Neural progenitor cell (in vitro differentiated cells): ENCODE results near the gene CD55. TPM values are rescaled to one million over a fixed set of nuclear protein-coding genes. Genes with fewer than 3 reads are reported as not detected.

ENCODE experiments used
- DNase-seq: peaks from one replicate; pipeline ENCODE4 v3.0.0-alpha.2; 2016; ENCODE audit warnings: low spot score
- H2AFZ ChIP-seq: fragments of 200-600 bp; sonication (generic); replicated peaks from 2 replicates; pipeline ENCODE4 v1.6.1; 2016; ENCODE audit warnings: antibody characterized with exemption
- H3F3A ChIP-seq: fragments of 200-600 bp; sonication (generic); 2 replicates; pipeline ENCODE4 v1.6.1; 2016; ENCODE audit warnings: antibody characterized with exemption, low read depth
- H3K27ac ChIP-seq: fragments of 200-600 bp; sonication (generic); 2 replicates; pipeline ENCODE4 v1.5.1; 2016; ENCODE audit warnings: mild to moderate bottlenecking
- H3K27me3 ChIP-seq: fragments of 200-600 bp; sonication (generic); 2 replicates; pipeline ENCODE4 v1.6.1; 2016; ENCODE audit warnings: mild to moderate bottlenecking, moderate library complexity
- H3K36me3 ChIP-seq: fragments of 200-600 bp; sonication (generic); 2 replicates; pipeline ENCODE4 v1.5.1; 2016
- H3K4me1 ChIP-seq: fragments of 200-600 bp; sonication (generic); 2 replicates; pipeline ENCODE4 v1.6.1; 2016; ENCODE audit warnings: mixed run types
- H3K4me2 ChIP-seq: fragments of 200-600 bp; sonication (generic); 2 replicates; pipeline ENCODE4 v1.6.1; 2016
- H3K4me3 ChIP-seq: fragments of 200-600 bp; sonication (generic); 2 replicates; pipeline ENCODE4 v1.5.1; 2016
- H3K79me2 ChIP-seq: fragments of 200-600 bp; sonication (generic); 2 replicates; pipeline ENCODE4 v1.6.1; 2016; ENCODE audit warnings: low read depth
- H3K9ac ChIP-seq: fragments of 200-600 bp; sonication (generic); 2 replicates; pipeline ENCODE4 v1.6.1; 2016
- H3K9me3 ChIP-seq: fragments of 200-600 bp; sonication (generic); 2 replicates; pipeline ENCODE4 v1.5.1; 2016; ENCODE audit warnings: low read depth
- H4K20me1 ChIP-seq: fragments of 200-600 bp; sonication (generic); 2 replicates; pipeline ENCODE4 v1.6.1; 2016; ENCODE audit warnings: low read depth
- H3K27ac Mint-ChIP-seq: 3 replicates; pipeline ENCODE4 v1.8.0; 2021; ENCODE audit warnings: mixed read lengths
- H3K27me3 Mint-ChIP-seq: 2 replicates; pipeline ENCODE4 v1.8.0; 2022; ENCODE audit warnings: low read depth, mild to moderate bottlenecking, inconsistent platforms, moderate library complexity, mixed read lengths; ENCODE audit not compliant: insufficient read depth
- H3K36me3 Mint-ChIP-seq: 3 replicates; pipeline ENCODE4 v1.8.0; 2021; ENCODE audit warnings: mixed read lengths
- H3K4me1 Mint-ChIP-seq: 3 replicates; pipeline ENCODE4 v1.8.0; 2021; ENCODE audit warnings: mixed read lengths
- H3K4me3 Mint-ChIP-seq: 3 replicates; pipeline ENCODE4 v1.8.0; 2021; ENCODE audit warnings: mild to moderate bottlenecking, moderate library complexity, mixed read lengths
- H3K9me3 Mint-ChIP-seq: 3 replicates; pipeline ENCODE4 v1.8.0; 2020; ENCODE audit warnings: mixed read lengths
- EZH2 ChIP-seq: fragments of 200-600 bp; sonication (generic); IDR thresholded peaks from 2 replicates; pipeline ENCODE4 v1.6.1; 2017; ENCODE audit warnings: antibody characterized with exemption, mild to moderate bottlenecking, moderate library complexity
- EZH2phosphoT487 ChIP-seq: fragments of 200-600 bp; sonication (generic); IDR thresholded peaks from 2 replicates; pipeline ENCODE4 v1.6.1; 2017; ENCODE audit warnings: antibody characterized with exemption
- total RNA-seq: library from RNA; depleted of rRNA; stranded (reverse); fragments of >200 nt; gene quantifications from 2 replicates; pipeline ENCODE4 v1.2.3, GENCODE V29; 2015; ENCODE audit warnings: low replicate concordance
- TF ChIP-seq, protein P1 (sequence below): fragments of 200-600 bp; sonication (generic); IDR thresholded peaks from 2 replicates; pipeline ENCODE4 v1.5.1; 2017; ENCODE audit warnings: antibody characterized with exemption, mild to moderate bottlenecking

The CD55 gene
- total RNA-seq, 1 donor from 2014 or later, result 11.5 TPM

DNA sequence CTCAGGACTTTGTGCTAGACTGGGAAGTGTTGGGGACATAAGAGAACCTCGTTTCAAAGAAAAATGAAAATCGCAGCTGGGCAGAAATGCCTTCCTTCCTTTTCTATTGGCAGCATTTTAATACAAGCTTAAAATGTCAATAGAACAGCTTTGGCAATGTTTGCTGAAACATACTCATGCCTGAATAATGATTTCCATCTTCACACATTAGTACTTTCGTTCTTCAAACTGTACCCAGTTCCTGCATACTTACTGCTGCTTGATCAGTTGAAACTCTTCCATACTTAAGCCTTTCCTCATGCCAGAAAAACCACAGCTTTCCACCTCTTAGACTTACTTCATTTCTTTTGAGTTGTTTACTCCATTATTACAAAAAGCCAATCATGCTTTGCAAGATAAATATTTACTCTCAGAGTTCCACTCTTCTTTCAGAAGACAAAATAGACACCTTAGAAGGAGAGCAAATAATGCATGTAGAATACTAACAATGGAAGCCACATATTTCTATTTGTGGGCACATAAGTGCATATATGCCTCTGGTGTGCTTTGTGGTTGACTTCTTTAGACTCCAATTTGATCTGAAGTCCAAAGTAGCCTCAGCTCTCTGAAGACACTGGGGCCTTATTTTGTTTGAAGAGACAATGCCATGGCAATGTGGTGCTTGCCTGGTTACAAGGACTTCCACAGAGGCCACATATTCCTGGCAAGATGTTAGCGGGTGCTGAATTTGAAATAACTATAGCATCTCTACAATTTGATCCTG is 22.7 kb upstream of the CD55 start:
- H3K27me3 Mint-ChIP-seq, result no peaks in the 10 kb centered on the region
- H3K4me2 ChIP-seq, result no peak overlapping the region
- no peaks in the 10 kb centered on the region for H3K79me2 ChIP-seq
- no peak overlapping the region for H3K4me3 Mint-ChIP-seq
- no peaks in the 10 kb centered on the region for H3K27me3 ChIP-seq
- no peaks in the 10 kb centered on the region for H3K4me1 ChIP-seq
- no peaks in the 10 kb centered on the region for H3K9me3 ChIP-seq
- no peak for DNase-seq
- H3K9ac ChIP-seq, result no peak overlapping the region
- H3K9me3 Mint-ChIP-seq, result no peaks in the 10 kb centered on the region
- H4K20me1 ChIP-seq, result no peaks in the 10 kb centered on the region
- TF ChIP-seq, protein P1, sequence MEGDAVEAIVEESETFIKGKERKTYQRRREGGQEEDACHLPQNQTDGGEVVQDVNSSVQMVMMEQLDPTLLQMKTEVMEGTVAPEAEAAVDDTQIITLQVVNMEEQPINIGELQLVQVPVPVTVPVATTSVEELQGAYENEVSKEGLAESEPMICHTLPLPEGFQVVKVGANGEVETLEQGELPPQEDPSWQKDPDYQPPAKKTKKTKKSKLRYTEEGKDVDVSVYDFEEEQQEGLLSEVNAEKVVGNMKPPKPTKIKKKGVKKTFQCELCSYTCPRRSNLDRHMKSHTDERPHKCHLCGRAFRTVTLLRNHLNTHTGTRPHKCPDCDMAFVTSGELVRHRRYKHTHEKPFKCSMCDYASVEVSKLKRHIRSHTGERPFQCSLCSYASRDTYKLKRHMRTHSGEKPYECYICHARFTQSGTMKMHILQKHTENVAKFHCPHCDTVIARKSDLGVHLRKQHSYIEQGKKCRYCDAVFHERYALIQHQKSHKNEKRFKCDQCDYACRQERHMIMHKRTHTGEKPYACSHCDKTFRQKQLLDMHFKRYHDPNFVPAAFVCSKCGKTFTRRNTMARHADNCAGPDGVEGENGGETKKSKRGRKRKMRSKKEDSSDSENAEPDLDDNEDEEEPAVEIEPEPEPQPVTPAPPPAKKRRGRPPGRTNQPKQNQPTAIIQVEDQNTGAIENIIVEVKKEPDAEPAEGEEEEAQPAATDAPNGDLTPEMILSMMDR, result no peak
- TF ChIP-seq EZH2phosphoT487, result no peak
- no peak for TF ChIP-seq EZH2
- H3K27ac Mint-ChIP-seq, result no peak overlapping the region
- H3K4me1 Mint-ChIP-seq, result no peaks in the 10 kb centered on the region
- H3K36me3 Mint-ChIP-seq, result no peaks in the 10 kb centered on the region
- no peak overlapping the region for H2AFZ ChIP-seq
- no peaks in the 10 kb centered on the region for H3K36me3 ChIP-seq
- no peak overlapping the region for H3K4me3 ChIP-seq
- H3F3A ChIP-seq, result no peaks in the 10 kb centered on the region
- no peak overlapping the region for H3K27ac ChIP-seq

- Histone ChIP-seq H3K27me3 (no peaks in the 10 kb centered on the region), H3K36me3 (no peaks in the 10 kb centered on the region), H3F3A (no peaks in the 10 kb centered on the region), H3K4me1 (no peaks in the 10 kb centered on the region), H3K27ac (no peak overlapping the region), H2AFZ (no peak overlapping the region), H3K9me3 (no peaks in the 10 kb centered on the region), H3K9ac (no peak overlapping the region), H3K79me2 (no peaks in the 10 kb centered on the region), H3K4me3 (no peak overlapping the region), H4K20me1 (no peaks in the 10 kb centered on the region), H3K4me2 (no peak overlapping the region)
- no peaks in the 10 kb centered on the region for H3K27me3 Mint-ChIP-seq
- H3K36me3 Mint-ChIP-seq, result no peaks in the 10 kb centered on the region
- H3K4me1 Mint-ChIP-seq, result no peaks in the 10 kb centered on the region
- no peak for DNase-seq
- H3K27ac Mint-ChIP-seq, result no peak overlapping the region
- H3K4me3 Mint-ChIP-seq, result no peak overlapping the region
- H3K9me3 Mint-ChIP-seq, result no peaks in the 10 kb centered on the region
- TF ChIP-seq EZH2, result no peak
- TF ChIP-seq, protein P1, result no peak
- TF ChIP-seq EZH2phosphoT487, result no peak
Measured at GRCh38 chr1:207300970-207301369, 20.5 kb upstream of the CD55 start.

- Mint-ChIP-seq H3K9me3 (no peaks in the 10 kb centered on the region), H3K36me3 (no peaks in the 10 kb centered on the region), H3K4me1 (no peaks in the 10 kb centered on the region), H3K27me3 (no peaks in the 10 kb centered on the region), H3K27ac (no peak overlapping the region), H3K4me3 (no peak overlapping the region)
- H2AFZ ChIP-seq, result no peak overlapping the region
- H3K36me3 ChIP-seq, result no peaks in the 10 kb centered on the region
- H3K9ac ChIP-seq, result no peak overlapping the region
- H3K4me3 ChIP-seq, result no peak overlapping the region
- no peak overlapping the region for H3K27ac ChIP-seq
- no peaks in the 10 kb centered on the region for H3K9me3 ChIP-seq
- H3K4me1 ChIP-seq, result peaks cover 6% of the 10 kb centered on the region
- H3K79me2 ChIP-seq, result no peaks in the 10 kb centered on the region
- no peaks in the 10 kb centered on the region for H3K27me3 ChIP-seq
- TF ChIP-seq, protein P1, result no peak
- TF ChIP-seq EZH2phosphoT487, result no peak
- no peak for TF ChIP-seq EZH2
- no peaks in the 10 kb centered on the region for H3F3A ChIP-seq
- DNase-seq, result no peak
- H4K20me1 ChIP-seq, result no peaks in the 10 kb centered on the region
- no peak overlapping the region for H3K4me2 ChIP-seq
Measured at GRCh38 chr1:207302618-207303393, 18.7 kb upstream of the CD55 start.
